CD4-positive, alpha-beta T cell treated with Interferon alpha-2 for 1 hour (primary cell): ENCODE measurements around the gene ZMYND8.
A peak's percentile ranks its signal among the peaks of the same experiment; 100 is the strongest.
"Not testable (repeated sequence)": the region's sequence is repeated elsewhere in the genome, so short reads cannot be mapped to it uniquely, and the experiment has no call there.

ENCODE experiments used
- DNase-seq, 2 donors: peaks; one replicate each; pipeline ENCODE4 v3.0.0-alpha.2; 2020 to 2022

ZMYND8 gene

DNA sequence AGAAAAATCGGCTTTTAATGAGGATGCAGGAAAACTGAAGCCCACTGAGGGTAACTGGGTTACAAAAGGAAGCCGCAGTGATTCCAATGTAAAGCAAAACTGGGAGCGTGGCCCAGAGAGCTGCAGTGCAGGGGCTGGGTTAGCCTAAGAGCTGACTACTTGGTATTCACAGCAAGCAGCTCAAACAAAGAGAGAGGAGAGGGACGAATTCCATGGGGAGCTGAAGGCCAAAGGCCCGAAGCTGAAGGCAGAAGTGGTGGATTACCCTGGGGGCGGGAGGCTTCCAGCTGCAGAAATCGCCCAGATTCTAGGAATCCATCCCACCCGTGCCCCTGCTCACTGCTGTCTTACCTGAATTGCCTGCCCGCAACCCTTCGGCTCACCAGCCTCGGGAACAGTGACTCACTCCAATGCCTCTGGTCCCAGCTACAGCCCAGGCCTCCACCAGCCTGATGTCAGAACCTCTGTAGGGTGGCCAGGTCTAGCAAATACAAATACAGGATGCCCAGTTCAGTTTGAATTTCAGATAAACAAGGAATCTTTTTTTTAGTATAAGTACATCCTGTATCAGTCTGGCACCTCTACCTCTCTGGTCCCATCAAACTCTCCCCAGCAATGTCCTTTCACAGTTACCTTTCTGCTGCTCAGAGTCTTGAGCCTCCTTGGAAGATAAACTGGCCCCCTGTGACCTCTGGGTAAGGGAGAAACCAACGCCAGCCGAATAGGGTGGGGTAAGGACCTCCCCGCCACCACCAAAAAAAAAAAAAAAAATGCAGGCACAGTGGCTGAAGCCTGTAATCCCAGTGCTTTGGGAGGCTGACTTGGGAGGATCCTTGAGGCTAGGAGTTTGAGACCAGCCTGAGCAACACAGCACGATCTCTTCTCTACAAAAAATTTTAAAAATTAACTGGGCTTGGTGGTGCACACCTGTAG, 14.6 kb upstream of the ZMYND8 start:
- DNase-seq, result no peak

DNA sequence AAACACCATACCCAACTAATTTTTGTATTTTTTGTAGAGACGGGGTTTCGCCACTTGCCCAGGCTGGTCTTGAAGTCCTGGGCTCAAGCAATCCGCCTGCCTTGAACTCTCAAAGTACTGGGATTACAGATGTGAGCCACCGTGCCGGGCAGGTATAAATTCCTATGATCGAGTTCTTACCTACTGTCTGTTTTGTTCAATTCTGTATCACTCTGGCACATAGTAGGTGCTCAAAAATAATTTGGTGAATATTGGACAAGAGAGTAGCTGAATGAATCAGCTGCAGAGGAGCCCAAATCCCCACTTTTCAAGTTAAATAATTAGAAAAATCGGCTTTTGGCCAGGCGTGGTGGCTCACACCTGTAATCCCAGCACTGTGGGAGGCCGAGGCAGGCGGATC, 13.7 kb upstream of the ZMYND8 start:
- DNase-seq, result no peak

GRCh38 chr20:47368301-47368700, 11.8 kb upstream of the ZMYND8 start:
- DNase-seq, result no peak

- not testable (repeated sequence) for DNase-seq
Measured at GRCh38 chr20:47366301-47366700, 9.8 kb upstream of the ZMYND8 start.

DNA sequence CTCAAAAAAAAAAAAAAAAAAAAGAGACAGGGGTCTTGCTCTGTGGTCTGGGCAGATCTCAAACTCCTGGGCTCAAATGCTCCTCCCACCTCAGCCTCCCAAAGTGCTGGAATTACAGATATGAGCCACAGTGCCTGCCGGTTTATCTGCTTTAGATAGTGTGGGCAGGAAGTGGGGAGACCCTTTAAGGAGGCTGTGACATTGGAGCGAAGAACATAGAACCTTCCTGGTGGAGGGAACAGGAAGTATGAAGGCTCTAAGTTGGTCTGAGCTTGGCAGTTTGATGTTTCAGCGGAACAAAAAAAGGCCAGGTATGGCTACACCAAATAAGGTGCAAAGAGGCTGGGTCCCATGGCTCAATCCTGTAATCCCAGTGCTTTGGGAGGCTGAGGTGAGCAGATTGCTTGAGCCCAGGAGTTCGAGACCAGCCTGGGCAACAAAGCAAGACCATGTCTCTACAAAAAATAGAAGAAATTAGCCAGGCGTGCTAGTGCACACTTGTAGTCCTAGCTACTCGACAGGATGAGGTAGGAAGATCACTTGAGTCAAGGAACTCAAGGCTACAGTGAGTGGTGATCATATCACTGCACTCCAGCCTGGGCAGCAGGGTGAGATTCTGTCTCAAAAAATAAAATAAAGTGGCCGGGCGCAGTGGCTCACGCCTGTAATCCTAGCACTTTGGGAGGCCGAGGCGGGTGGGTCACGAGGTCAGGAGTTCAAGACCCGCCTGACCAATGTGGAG, 8.7 kb upstream of the ZMYND8 start:
- no peak for DNase-seq

DNA sequence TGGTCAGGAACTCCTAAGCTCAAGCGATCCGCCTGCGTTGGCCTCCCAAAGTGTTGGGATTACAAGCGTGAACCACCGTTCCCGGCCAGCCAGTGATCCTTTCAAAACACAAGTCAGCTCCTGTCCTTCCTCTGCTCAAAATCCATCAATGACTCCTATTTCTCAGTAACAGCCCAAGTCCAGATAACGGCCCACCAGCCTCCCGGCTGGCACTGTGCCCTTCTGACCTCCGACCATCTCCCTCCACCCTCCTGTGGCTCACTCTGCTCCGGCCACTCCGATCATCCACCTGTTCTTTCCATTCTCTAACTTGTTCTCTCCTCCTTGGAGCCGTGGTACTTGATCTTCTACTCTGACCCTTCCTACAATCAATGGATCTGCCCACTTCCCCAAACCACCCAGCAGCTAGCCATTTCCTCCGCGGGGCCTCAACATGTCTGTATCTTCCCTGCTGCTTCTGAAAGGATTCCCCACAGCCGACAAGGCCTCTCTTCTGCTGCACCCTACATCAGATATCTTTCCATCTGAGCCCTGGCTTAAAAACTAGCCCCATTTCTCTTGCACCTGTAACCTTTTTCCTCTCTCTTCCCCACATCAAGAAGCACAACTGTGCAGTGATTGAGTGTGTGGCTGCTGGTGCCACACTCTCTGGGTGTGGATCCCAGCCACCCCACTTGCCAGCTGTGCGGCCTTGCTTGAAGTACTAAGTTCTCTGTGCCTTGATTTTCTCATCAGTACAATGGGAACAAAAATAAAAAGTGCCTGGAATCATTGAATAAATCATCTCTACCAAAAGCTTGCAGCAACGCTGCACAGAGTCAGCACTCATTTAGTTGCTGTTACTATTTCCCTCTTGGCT, 6.1 kb upstream of the ZMYND8 start:
- no peak for DNase-seq

GRCh38 chr20:47361057-47361915, 4.8 kb upstream of the ZMYND8 start:
- DNase-seq, result no peak

- peak in 1 of 2 donors; percentile 23 for DNase-seq
Measured at GRCh38 chr20:47360297-47361056, 4.0 kb upstream of the ZMYND8 start.

DNA sequence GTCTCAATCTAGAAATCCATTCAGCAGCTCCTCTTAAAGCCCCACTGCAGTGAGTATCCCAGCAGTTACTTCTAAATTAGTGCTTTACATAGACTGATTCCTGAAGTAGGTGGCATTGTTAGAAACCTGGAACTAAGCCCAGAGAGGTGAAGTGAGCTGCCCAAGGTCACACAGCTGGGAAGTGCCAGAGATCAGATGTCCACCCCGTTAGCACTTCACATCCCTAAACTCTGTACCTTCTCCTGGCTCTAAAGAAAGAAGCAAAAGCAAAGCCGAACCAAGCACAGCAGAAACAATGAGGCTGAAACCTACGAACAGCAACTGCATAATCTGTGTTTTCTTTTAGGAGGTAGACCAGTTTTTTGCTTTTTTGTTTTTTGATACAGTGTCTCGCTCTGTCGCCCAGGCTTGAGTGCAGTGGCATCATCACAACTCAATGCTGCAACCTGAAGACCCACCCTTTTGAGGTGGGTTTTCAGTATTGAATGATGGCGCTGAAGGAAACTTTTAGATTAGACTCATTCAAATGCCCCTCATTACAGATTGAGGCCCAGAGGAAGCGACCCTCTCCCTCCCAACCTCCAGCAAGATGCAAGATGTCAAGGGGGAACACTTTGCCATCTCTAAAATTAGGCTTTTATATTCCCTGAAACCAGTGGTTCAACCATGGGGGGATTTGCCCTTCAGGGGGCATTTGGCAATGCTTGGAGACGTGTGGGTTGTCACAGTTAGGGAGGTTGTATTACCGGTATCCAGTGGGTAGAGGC, 3.2 kb upstream of the ZMYND8 start:
- DNase-seq, result no peak

GRCh38 chr20:47358672-47359529, 2.4 kb upstream of the ZMYND8 start:
- no peak for DNase-seq

DNA sequence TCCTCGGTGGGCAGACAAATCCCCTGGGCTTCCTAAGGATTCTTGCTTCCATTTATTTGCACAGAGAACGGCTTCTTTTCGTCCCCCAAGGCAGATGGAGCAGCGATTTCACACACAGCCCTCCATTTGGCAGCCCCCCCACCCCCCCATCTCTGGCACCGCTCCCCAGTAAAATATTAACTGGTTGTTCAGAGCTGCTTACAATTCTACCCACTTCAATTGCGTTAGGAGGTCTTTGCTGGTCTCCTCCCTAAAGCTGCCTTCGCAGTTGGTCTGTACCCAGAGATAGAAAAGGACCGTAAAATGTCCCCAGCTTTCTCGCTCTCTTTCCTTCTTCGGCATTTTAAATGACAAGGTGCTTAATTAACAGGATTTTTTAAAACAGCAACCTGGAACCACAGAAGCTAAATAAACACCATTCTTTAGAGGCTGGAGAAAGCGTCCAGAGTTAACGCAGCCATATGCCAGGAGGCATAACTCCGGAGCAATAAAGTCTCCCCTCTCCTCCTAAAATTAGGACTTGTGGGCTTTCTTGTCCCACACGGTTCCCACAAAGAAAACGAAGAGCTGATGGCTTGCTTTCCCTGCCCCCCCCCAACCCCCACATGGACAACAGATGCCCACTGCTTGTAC, 1.7 kb upstream of the ZMYND8 start:
- DNase-seq, result no peak

DNA sequence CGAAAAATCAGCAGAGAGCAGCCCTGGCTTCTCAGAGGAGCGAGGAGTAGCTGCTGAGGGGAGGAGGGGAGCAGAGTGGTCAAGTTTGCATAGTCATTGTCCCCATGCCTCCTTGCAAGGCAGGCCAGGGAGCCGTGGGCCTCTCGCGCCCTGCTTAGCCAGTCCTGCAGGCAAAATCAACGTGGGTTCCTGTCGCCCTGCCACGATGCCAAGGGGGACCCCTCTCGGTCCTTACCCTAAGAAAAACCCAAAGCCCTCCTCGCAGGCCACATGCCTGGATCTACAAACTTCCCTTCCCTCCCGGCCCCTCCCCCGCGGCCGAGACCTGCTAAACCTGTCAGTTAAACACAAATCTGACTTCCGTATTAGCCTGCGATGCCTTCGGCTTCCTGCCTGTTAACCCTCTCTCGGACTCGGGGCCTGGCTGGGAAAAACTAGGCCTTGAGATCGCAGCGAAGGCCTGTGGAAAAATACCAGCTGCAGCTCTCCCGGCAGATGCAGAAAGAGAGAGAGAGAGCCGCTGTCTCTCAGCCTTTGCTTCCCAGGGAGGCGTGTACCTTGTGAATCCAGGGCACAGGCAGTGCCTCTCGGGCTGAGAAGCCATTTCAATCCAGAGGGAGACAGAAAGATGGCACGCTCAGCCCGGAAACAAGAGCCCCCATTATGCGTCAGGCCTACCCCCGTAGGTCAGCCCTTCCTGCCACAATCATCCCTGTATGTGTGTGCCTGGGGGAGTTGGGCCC, 968 bp upstream of the ZMYND8 start:
- peak; percentile 41 to 63 for DNase-seq

DNA sequence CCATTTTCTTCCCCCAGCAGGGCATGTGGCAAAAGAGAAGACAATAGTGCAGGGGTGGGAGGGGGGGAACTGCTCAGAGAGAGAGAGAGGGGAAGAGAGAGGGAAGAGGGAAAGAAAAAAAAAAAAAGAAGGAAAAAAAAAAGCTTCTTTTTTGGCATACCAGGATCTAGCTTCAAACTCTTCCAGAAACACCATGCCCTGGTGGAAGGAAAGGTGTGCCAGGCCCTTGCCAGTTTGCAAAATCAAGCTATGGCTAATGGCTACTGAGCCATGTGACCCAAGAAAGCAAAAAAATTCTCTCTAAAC, 326 bp downstream of the ZMYND8 start:
- no peak for DNase-seq

- no peak for DNase-seq
Measured at GRCh38 chr20:47355489-47356219, 845 bp downstream of the ZMYND8 start.

DNA sequence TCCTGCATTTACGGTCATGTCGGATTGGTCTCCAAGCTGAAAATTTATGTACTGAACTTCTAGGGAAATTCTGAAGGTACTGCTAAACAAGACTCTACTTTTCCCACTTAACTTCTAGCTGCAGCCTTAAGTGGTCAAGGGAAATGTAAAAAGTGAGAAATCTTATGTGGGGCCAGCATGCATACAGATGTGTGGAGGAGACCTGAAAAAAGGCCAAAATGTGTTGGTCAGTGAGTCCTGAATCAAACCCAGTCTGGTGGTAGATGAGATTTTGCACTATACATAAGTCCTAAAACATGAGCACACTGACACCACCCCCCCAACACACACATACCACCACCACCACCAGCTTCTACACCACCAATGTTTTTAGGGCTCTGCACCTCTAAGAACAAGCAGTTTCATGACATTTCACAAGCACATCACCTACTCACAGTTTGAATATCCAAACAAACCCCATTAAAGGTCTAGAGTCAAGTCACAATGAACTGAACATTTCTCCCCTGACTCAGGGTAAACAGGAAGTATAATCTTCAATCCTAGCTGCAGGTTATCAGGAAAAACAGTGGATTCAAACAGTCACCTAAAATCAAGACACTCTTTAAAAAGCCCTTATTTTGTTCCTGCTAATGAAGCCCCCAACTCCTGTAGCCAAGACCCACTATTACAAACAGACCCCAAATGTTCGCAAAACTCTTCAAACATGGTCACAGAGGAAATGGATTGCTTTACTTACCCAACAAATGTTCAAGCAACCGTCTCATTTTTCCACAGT, 1.6 kb downstream of the ZMYND8 start:
- DNase-seq, result no peak

- no peak for DNase-seq
Measured at GRCh38 chr20:47354464-47354713, 2.1 kb downstream of the ZMYND8 start.
